Activated naive CD4-positive, alpha-beta T cell treated with Interleukin-2 at 50 U/mL for 16 hours (primary cell): Measurements from ENCODE around the gene SPINK9.

ENCODE experiments used
- DNase-seq: peaks from one replicate; pipeline ENCODE4 v3.0.0-alpha.2; 2020

Gene SPINK9

DNA sequence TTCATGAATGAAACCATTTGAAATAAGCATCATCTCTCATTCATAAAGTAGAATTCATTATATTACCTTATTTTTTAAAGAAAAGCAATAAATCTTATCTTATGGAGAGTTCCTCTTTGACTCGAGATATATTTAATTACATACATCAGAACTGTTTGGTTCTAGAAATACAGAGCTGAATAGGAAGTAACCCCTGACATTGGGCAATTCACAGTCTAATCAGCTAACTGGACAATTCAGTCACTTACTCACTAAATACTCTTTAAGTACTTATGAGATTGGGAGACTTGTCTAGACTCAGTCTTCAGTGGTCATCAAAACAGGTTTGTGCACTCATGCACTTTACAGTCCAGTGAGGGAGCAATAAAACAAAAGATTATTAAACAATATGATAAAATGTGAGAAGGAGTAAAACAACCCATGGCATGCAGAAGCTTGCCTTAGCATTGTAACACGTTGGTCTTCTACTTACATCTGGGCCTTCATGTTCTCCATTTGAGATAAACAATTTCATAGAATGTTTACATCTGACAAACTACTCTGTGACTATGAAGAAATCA is 36.9 kb downstream of the SPINK9 start:
- DNase-seq: no peak

DNA sequence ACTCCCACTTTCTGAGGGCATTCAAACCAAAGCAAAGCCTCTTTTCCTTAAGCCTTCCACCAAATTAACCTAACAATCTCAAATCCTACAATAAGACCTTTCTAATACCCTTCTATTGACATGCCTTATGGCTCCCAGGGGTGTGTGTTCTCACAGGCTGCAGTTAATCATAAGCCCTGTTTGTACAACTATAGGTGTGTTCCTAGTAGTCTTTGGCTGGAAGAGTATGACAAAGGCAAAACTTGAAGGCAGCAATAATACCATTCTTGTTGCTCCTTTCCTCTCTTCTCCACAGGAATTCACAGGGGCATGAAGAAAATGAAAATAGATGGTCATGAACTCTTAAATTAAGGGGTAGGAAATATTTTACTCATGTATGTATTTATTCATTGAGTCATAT is 37.5 kb downstream of the SPINK9 start:
- DNase-seq: no peak

DNA sequence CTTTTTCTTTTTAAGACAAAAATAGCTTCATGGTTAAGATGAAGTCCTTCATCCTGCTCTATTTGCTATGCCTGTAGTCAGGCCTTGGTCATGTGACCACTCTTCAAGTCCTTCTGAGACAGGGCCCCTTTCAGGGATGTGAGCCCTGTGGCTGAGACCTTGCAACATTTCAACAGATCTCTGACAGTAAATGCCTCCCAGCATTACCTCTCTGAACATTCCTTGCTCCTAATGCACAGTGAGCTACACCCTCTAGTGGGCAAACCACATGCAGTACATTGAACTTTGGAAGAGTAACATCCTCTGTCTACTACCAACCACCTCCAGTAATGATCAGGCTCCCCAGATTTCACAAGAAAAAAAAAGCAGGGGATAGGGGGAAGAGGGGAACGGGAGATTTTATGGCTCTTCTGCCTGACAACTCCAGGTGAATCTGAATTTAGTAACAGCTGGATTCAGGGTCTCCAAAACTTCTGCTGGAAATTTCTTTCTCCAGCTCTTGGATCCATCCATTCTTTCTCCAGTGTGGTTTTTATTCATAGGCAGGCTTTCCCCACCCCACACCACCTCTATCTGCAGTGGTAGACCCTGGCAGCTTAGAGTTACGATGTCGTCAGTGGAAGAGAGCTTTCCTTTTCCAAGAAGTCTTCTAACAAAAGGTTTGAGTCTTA is 39.5 kb downstream of the SPINK9 start:
- no peak for DNase-seq

DNA sequence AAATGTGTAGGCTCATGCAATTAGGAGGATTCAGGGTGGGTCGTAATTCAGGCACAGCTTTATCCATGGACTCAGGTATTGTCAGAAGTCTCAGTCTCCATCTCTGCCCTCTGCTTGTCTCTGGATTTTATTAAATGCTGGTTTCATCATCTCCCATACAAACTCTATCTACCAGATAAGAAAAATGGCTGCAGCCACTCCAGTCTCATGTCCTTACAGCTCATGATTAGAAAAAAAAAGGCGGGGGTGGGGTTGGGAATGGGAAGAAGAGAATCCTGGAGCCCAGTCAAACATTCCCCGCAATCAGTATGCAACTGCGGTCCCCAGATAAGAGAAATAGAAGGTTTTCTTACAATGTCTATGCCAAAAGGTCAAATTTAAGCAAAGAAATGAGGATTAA is 40.8 kb downstream of the SPINK9 start:
- DNase-seq: no peak

DNA sequence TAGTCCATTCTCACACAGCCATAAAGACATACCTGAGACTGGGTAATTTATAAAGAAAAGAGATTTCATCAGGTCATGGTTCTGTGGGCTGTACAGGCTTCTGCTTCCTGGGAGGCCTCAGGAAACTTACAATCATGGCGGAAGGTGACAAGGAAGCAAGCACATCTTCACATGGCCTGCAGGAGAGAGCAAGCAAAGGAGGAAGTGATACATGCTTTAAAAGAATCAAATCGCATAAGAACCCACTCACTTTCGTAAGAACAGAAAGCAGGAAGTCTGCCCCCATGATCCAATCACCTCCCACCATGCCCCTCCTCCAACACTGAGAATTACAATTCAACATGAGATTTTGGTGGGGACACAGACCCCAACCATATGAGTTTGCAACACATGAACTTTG is 43.3 kb downstream of the SPINK9 start:
- DNase-seq: no peak

DNA sequence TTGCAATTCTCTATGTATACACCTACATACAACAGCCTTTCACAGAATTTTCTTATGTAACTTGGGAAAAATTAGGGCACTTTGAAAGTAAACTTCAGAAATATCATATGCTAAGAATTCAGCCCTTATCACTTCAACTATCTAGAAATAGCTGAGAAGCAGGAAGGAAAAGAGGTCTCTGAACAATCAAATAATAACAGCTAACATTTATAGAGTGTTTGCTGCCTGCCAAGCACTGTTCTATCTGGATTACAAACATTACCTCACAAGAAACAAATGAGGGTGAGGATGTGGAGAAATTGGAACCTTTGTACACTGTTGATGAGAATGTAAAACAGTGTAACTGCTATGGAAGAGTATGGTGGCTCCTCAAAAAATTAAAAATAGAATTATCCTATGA is 44.0 kb downstream of the SPINK9 start:
- DNase-seq: no peak

DNA sequence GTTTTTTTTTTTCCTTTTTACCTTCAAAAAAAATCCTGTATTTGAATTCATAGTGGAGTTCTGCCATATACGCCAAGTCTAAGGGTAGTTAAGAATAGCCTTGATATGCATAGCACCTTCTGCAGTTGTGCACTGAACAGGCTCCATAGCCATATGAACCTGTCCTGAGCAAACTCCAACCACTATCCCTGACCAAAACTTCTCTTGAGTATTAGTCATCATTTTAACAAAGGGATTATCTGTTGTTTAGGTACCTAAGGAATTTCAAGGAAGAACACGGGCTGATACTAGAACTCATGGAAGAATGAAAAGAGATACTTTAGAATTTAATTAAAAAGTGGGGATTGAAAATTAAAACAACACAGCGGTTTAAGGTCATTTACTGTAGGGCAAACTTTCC is 46.5 kb downstream of the SPINK9 start:
- DNase-seq: no peak

DNA sequence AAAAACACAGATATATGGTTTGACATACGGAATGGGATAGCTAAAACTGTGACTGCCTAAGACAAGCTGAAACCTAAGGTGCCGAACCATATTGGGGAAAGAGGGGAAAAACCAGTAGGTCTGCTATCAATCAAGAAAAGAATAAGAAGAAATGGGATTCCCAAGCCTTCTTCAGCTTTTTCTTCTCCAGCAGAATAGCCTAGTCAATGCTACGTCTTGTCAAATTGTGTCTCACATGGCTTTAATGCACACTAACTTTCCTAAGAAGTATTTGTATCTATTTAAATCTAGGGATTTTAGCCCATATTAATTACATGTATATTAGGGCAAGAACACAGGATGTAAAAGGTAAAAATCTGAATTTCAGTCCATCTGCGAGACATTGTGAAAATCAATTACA is 47.6 kb downstream of the SPINK9 start:
- DNase-seq: no peak

DNA sequence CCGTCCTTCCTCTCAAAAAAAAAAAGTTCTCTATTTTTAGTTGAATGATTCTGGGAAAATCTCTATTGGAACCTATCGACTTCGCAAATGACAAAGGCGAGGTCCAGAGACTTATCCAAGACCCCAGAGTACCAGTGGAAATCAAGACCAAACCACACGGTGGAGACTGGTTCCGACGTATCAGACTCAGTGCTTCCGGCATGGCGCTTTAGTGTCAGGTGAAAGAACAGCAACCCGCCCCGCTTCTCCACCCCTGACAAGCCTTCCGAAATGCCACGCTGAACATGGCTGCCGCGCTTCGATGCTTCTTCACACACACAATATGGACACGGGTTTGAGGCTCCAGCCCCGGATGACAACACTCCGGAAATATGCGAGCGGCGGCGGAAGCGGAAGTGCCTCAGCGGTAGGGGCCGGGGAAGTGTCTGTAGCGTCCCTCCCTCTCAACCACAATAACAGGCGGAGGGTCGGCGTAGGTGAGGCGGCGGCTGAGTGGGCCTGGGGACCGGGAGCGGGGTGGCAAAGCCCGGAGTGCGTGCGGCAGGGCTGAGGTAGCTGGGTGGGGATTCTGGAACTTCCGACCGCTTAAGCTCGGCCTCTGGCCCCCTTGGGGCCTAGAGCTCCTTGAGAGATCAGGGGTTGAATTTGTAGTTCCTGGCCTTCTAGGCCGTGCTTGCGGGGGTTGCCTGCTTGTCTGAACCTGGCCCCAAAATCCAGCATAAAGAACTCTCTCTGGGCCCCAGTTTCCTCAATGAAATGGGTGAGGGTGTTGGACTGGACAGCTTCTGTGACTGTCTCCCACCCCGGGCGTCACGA is 48.4 kb downstream of the SPINK9 start, which contains the start of gene FBXO38:
FBXO38 (plus strand) TSS at position 395 of the 816 bp plus-strand sequence. CDS start 10,819 bp downstream, outside the sequence.
- peak; percentile 98 for DNase-seq

DNA sequence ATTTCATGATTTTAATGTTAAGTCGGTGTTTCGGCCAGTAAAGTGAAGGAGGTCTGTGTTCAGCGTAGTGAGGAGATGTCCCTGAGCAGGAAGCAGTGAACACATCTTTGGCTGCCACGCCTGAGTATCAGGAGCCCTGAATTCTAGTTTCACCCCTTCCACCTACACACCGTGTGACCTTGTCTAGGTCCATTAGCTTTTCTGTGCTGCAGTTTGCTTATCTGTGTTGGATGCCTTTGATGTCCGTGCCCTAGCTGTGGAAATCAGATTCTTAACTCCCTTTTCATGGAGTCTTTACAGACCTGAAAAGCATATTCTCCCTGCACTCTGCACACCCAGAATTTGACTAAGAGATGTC is 49.0 kb downstream of the SPINK9 start:
- DNase-seq: no peak

DNA sequence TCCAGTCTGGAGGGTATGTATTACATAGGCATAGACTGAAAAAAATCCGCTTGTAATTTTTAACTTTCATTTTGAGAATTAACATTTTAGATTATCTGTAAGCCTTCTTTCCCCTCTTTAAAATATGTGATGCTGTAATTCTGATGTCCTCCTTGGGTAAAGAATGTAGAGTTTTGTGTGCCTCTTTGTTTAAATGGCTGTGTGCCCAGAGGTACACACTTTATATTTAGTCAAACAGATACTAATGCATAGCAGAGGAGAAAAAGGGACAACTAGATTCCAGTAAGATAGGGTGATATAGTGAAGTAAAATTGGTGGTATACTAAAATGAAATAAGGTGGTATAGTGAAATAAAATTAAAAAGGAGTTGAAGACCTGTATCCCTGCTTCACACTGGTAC is 49.7 kb downstream of the SPINK9 start:
- DNase-seq: no peak

DNA sequence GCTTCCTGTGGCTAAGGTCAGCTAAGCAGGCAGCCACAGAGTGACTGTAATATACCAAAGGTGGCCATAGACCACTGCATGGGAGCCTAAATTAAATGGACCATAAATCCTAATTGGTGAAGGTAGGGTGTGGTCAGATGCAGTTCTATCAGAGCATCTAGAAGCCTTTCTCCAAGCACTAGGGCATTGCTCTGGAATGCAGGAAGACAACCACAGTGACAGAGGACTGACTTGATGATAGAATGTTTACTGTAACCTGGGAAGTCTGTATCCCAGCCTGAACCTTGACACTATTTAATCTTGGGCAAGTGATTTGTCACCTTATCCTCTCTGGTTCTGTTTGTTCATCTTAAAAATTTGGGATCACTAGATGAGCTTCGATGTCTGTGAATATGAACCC is 50.7 kb downstream of the SPINK9 start:
- DNase-seq: no peak

DNA sequence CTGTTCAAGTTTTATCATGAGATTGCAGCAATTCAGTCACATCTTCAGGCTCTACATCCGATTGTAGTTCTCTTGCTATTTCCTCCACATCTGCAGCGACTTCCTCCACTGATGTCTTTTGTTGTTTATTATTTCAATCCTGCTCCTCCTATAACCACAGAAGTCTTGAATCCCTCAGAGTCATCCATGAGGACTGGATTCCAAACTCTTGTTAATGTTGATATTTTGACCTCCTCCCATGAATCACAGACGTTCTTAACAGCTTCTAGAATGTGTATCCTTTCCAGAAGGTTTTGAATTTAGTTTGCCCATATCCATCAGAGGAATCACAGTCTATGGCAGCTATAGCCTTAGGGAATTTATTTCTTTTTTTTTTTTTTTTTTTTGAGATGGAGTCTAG is 52.0 kb downstream of the SPINK9 start:
- no peak for DNase-seq

DNA sequence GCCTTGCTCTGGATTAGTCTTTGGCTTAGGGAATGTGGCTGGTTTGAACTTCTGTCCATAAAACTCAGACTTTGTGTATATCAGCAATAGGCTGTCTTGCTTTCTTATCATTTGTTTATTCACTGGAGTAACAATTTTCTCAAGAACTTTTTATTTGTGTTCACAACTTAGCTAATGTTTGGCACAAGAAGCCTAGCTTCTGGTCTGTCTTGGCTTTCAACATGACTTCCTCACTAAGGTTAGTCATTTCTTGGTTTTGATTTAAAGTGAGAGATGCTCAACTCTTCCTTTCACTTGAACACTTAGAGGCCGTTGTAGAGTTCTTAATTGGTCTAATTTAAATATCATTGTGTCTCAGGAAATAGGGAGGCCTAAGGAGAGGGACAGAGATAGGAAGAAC is 53.3 kb downstream of the SPINK9 start:
- no peak for DNase-seq
